Measurements from ENCODE around the gene UBE2D1. TPM values are rescaled to one million over a fixed set of nuclear protein-coding genes. Genes with fewer than 3 reads are reported as not detected.

The UBE2D1 gene
- total and polyA plus RNA-seq, 7 donors, result 23.8 to 120 (median 52.0) TPM

DNA sequence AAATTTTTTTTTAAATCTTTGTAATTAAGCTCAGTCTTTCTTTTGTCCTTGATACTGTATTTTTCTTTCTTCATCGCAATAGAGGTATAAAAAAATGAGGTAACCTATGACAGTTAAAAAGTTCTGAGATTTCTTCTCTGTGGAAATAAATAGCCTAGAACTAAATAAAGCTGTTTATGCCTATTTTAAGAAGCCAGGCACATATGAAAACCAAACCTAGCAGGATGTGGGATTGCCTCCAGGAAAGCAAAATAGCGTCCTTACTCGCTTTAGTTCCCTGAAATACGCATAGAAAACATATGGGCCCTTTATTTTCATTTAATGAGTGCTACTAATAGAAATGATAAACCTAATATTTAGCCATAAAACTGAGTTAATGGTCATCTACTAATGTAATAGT is 6.6 kb downstream of the UBE2D1 start:
- peak in 1 of 4 donors; percentile 57 for ATAC-seq
- Histone ChIP-seq H3K27me3 (ENCODE audit: insufficient read depth in 3 of 3, low read length in 2 of 3) (no peaks in the 10 kb centered on the region), H3K4me1 (peaks cover 66% of the 10 kb centered on the region), H3K36me3 (ENCODE audit: insufficient read depth in 1 of 2, low read depth in 1 of 2) (peaks cover 2 to 3% of the 10 kb centered on the region in 2 donors), H3K27ac (peak overlapping the region; percentile 99), H3K4me3 (peak overlapping the region; percentile 32), H3K9me3 (no peaks in the 10 kb centered on the region)
- intact Hi-C loops (cut with DNase I), result no loop called here
- no peak for DNase-seq
- WGBS, 3 donors, result 21 to 32% (median 25%) methylated on average over 4 of the region's 4 CpGs
- TF ChIP-seq, protein P1, sequence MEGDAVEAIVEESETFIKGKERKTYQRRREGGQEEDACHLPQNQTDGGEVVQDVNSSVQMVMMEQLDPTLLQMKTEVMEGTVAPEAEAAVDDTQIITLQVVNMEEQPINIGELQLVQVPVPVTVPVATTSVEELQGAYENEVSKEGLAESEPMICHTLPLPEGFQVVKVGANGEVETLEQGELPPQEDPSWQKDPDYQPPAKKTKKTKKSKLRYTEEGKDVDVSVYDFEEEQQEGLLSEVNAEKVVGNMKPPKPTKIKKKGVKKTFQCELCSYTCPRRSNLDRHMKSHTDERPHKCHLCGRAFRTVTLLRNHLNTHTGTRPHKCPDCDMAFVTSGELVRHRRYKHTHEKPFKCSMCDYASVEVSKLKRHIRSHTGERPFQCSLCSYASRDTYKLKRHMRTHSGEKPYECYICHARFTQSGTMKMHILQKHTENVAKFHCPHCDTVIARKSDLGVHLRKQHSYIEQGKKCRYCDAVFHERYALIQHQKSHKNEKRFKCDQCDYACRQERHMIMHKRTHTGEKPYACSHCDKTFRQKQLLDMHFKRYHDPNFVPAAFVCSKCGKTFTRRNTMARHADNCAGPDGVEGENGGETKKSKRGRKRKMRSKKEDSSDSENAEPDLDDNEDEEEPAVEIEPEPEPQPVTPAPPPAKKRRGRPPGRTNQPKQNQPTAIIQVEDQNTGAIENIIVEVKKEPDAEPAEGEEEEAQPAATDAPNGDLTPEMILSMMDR (IDR thresholded peaks at IDR 0.05), result no peak

DNA sequence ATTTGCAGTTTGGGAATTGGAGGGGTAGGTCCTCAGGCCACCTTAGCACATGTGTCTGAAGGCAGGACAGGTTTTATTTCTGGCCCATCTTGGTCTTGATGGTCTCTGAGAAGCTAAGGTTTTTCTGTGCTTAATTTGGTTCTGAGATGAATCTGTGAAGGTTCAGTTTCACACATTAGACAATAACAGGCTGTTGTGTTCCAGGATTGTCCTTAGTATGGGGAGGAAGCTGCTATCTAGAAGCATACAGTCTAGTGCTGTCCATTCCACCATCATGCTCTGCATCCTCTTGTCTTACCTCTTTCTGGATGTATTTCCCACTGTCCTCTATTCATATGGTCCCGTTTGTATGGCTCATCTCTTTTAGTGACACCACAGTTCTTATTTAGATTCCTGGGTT is 7.1 kb downstream of the UBE2D1 start:
- TF ChIP-seq, protein P1 (IDR thresholded peaks at IDR 0.05), result no peak
- 22 to 50% (median 24%) methylated on average over 1 of the region's 1 CpG for WGBS, 3 donors
- H3K4me3 ChIP-seq, result peak overlapping the region; percentile 32
- H3K27ac ChIP-seq, result peak overlapping the region; percentile 99
- DNase-seq (no peak), ATAC-seq (peak in 2 of 4 donors; percentile 26 to 40)
- peaks cover 0 to 2% of the 10 kb centered on the region in 2 donors for H3K36me3 ChIP-seq (ENCODE audit: insufficient read depth in 1 of 2, low read depth in 1 of 2)
- intact Hi-C loops (cut with DNase I), result no loop called here
- H3K4me1 ChIP-seq, result peaks cover 66% of the 10 kb centered on the region
- H3K9me3 ChIP-seq, result no peaks in the 10 kb centered on the region
- H3K27me3 ChIP-seq (ENCODE audit: insufficient read depth in 3 of 3, low read length in 2 of 3), result no peaks in the 10 kb centered on the region

DNA sequence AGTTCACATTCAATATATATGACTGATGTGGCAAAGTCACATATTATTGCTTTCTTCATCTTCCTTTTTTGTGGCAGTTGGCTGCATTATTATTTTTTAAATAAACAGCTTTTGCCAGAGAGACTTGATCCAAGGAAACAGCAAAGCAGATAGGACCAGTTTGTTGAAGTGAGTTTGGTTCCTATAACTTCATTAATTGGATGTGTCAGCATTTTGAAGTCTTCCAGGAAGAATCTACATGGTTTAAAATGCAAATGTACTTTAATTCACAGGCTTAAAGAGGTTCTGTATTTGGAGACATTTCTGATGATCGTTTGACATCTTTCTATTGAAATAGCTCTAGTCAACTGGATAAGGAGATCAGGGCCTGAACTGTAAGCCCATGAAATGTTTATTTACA is 13.2 kb downstream of the UBE2D1 start:
- peaks cover 68% of the 10 kb centered on the region for H3K4me1 ChIP-seq

DNA sequence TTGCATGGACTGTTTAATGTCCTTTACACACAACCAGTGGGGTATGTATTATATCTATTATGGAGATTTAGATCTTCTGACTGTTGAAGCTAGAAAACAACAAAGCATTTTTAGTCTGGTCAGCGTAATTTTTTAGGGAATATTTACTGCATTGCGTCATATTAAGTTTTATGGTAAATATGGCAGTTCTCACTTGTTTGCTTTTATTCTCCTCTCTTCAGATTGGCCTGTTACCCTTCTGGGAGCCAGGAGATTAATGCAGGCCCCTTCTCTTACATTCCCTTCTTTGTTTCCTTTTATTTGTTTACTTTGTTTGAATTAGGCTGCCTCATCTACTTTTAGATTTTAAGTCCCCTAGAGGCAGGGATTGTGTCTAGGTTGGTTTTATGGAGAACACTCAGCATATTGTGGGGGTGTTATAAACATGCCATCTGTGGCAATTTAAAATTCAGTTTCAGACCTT is 13.8 kb downstream of the UBE2D1 start:
- H3K27ac ChIP-seq, result peak overlapping the region; percentile 74
- no peak overlapping the region for H3K4me3 ChIP-seq
- H3K36me3 ChIP-seq (ENCODE audit: insufficient read depth in 1 of 2, low read depth in 1 of 2), result peaks cover 0 to 2% of the 10 kb centered on the region in 2 donors
- ATAC-seq (no peak), DNase-seq (no peak)
- WGBS, 3 donors, result 84 to 91% (median 87%) methylated on average over 2 of the region's 2 CpGs
- no peaks in the 10 kb centered on the region for H3K9me3 ChIP-seq
- H3K4me1 ChIP-seq, result peaks cover 70% of the 10 kb centered on the region
- intact Hi-C loops (cut with DNase I), result no loop called here
- H3K27me3 ChIP-seq (ENCODE audit: insufficient read depth in 3 of 3, low read length in 2 of 3), result no peaks in the 10 kb centered on the region
- TF ChIP-seq, protein P1 (IDR thresholded peaks at IDR 0.05), result no peak

More for the DNA sequence above, 13.2 kb downstream of the UBE2D1 start:
- H3K27me3 ChIP-seq (ENCODE audit: insufficient read depth in 3 of 3, low read length in 2 of 3), result no peaks in the 10 kb centered on the region
- TF ChIP-seq, protein P1 (IDR thresholded peaks at IDR 0.05), result no peak
- intact Hi-C loops (cut with DNase I), result no loop called here
- ATAC-seq, result no peak
- H3K9me3 ChIP-seq, result no peaks in the 10 kb centered on the region
- H3K27ac ChIP-seq, result peak overlapping the region; percentile 74
- DNase-seq, result no peak
- 19 to 31% (median 22%) methylated on average over 1 of the region's 1 CpG for WGBS, 3 donors
- H3K4me3 ChIP-seq, result no peak overlapping the region
- peaks cover 0 to 2% of the 10 kb centered on the region in 2 donors for H3K36me3 ChIP-seq (ENCODE audit: insufficient read depth in 1 of 2, low read depth in 1 of 2)

DNA sequence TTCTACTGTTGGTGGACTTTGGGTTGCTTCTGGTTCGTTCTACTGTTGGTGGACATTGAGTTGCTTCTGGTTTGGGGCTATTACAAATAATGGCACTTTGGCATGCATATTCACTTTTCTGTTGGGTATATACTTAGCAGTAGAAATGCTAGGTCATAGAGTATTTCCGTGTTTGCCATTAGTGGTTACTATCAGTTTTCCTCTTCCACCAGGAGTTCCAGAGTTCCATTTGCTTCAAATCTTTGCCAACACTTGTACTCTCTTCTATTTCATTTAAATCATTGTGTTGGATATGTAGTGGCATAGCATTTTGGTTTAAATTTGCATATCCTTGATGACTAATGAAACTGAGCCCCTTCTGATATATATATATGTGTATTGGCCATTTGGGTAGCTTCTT is 15.2 kb downstream of the UBE2D1 start:
- DNase-seq (no peak), ATAC-seq (peak in 2 of 4 donors; percentile 14 to 25)
- 36 to 54% (median 38%) methylated on average over 2 of the region's 2 CpGs for WGBS, 3 donors
- Histone ChIP-seq H3K27ac (peak overlapping the region; percentile 74), H3K9me3 (no peaks in the 10 kb centered on the region), H3K27me3 (ENCODE audit: insufficient read depth in 3 of 3, low read length in 2 of 3) (no peaks in the 10 kb centered on the region), H3K4me1 (peaks cover 76% of the 10 kb centered on the region), H3K36me3 (ENCODE audit: insufficient read depth in 1 of 2, low read depth in 1 of 2) (peaks cover 0 to 2% of the 10 kb centered on the region in 2 donors), H3K4me3 (peak overlapping the region; percentile 35)
- TF ChIP-seq, protein P1 (IDR thresholded peaks at IDR 0.05), result no peak
- intact Hi-C loops (cut with DNase I), result no loop called here
